GM21619 (cell line): Measurements from ENCODE around the gene PPA2.

Experiments
- ATAC-seq: cut with Tn5 transposase; IDR thresholded peaks from one replicate; pipeline ENCODE4 v1.9.1; 2021; ENCODE audit not compliant: unreplicated experiment

Gene PPA2

GRCh38 chr4:105400901-105401677, 72.8 kb downstream of the PPA2 start:
- no peak for ATAC-seq

GRCh38 chr4:105399532-105400161, 74.2 kb downstream of the PPA2 start:
- no peak for ATAC-seq

DNA sequence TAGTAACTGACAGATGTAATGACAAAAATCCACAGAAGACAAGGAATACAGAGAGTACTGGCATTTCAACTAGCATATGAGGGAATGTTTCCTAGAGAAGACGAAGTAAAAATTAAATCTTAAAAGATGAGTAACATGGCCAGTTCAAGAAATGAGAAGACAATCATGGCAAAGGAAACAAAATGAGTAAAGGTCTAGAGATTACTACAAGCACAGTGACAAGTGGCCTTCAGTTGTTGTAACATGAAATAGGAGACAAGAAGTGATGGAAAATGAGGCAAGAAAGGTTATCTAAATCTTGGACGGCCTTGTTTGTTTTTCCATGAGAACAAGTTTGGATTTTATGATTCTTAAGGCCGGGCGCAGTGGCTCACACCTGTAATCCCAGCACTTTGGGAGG, 81.0 kb downstream of the PPA2 start:
- no peak for ATAC-seq

DNA sequence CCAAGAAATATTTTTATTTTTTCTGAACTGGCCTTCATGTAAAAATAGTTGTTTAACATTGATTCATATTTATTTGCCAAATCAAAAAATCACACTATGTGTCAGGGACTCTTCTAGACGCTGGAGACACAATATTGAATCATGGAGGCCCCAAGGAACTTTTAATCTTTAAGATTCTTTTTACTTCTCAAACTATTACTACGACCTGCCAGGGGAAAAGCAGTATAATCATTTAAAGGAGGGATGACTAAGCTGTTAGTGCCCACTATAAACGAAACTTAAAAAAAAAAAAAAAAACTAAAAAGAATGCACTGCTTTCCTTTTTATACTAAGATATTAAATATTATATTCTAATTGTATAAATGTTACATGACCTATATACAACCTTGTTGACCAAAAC, 84.7 kb downstream of the PPA2 start:
- ATAC-seq, result no peak

DNA sequence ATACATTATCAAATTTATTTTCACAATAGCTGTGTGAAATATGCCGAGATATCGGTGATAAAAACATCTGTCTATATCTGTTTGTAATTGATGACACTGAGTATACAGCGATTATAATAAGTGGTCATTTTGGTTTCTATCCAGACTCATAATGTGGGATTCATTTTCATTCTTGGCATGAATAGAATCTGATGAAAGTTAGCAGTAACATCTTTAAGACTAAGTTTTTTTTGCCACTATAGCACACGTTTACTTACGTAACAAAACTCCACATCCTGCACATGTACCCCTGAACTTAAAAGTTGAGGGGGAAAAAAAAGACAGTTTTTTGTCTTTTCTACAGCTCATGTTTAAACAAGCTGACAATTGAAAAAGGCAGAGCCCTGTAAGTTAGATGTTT, 86.4 kb downstream of the PPA2 start:
- no peak for ATAC-seq

GRCh38 chr4:105386012-105386411, 87.8 kb downstream of the PPA2 start:
- ATAC-seq, result no peak

DNA sequence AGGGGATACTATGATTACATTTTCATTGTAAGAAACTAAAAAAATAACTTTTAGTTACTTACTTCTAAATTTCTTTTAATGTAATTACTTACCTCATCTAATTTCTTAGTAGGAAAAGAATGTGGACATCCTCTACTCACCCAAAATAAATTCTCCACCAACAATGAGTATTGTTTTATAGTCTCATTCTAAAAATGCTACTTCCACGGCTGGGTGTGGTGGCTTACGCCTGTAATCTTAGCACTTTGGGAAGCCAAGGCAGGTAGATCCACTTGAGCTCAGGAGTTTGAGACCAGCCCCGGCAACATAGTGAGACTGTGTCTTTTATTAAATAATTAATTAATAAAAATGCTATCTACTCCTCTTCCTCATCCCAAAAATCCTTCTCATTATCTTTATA, 99.8 kb downstream of the PPA2 start:
- no peak for ATAC-seq

GRCh38 chr4:105373324-105373723, 100.5 kb downstream of the PPA2 start:
- no peak for ATAC-seq

- ATAC-seq, result no peak
These were observed 103.9 kb downstream of the PPA2 start for GRCh38 chr4:105369988-105370387.

DNA sequence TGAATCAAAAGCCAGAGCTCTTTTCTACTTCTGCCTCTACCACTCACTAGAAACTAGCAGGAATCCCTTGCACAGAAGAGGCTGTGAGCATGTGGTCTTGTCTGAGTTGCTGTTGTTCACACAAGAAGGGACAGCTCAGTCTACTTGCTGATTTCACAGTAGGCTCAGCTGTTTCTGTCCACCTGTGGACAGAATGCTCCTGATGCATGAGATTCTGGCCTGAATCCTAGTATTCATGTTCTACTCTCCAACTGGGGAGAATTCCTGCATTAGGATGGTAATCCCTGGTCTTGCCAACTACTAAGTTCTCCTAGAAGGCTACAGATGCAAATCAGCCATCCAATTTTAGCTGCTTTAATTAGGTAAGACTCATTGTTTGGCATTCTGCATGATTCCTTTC, 112.8 kb downstream of the PPA2 start:
- no peak for ATAC-seq

- no peak for ATAC-seq
These were observed 116.4 kb downstream of the PPA2 start for GRCh38 chr4:105357258-105357980.

DNA sequence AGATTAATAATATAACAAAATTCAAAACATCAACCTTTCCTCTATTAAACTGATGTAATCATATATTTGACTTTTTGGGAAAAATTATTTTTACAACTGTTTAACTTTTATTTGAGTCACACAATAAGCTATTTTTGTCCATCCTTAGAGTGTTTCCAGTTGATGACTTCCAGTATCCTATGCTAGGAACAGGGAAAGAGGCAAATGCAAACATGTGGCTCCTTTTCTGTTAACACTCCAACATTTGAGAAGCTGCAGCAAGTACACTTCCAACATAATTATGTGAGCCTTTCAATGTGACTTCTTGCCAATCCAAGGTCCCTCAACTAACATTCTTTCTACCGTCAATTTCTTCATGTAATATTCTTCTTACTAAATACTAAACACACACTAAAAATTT, 117.7 kb downstream of the PPA2 start:
- ATAC-seq, result no peak

DNA sequence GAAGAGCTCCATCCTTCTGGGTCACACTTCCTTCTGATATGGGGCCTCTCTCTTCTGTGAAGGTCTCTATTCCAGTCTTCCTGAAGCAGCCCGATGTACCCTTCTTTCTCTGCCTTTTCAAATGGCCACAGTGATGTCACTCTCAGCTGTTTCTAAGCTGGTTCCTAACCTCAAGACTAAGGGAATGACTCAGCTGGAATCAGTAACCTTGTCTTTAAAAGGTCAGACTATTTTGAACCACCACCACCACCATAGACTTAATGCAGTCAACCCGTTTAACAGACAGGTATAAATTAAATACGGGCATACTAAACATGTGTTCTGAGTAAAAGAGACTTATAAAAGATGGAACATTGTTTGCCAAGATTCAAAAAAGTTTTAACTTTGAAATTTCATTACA, 121.0 kb downstream of the PPA2 start:
- peak; percentile 74 for ATAC-seq

DNA sequence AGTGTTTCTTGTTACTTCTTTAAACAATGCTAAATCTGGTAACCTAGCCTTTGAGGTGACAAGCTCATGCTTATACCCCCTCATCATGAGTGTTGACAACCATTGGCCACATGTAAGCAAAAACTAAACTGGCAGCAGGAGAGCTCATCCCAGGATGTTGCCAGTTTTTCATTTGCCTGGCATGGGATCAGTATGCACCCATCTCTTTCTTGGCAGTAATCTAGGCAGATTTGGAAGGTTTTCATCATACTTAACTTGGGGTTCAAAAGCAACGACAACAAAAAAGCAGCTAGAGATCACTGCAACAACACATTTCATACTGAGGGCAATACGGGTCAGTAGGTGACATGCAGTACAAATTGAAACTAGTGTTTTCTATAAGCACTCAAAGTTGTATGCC, 122.0 kb downstream of the PPA2 start:
- ATAC-seq, result no peak

GRCh38 chr4:105350859-105351490, 122.9 kb downstream of the PPA2 start:
- no peak for ATAC-seq

- ATAC-seq, result no peak
These were observed 125.1 kb downstream of the PPA2 start for GRCh38 chr4:105348719-105349118.

DNA sequence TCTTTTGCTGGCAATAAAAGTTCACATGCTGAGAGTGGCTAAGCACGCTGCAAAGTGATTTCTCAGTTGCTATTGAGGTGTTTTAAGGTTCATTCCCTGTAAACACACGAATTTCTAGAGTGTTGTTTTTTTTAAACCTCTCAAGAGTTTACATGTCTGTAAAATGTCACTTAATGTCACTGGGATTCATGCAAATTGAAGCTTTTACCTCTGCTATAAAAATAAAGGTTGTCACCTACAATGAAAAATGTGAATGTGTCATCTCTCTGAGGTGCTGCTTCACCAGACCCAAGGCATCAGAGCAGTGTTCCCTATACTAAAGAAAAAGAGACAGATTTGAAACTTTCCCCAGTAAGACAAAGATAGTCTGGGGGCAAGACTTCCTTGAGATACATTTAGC, 127.0 kb downstream of the PPA2 start:
- no peak for ATAC-seq

DNA sequence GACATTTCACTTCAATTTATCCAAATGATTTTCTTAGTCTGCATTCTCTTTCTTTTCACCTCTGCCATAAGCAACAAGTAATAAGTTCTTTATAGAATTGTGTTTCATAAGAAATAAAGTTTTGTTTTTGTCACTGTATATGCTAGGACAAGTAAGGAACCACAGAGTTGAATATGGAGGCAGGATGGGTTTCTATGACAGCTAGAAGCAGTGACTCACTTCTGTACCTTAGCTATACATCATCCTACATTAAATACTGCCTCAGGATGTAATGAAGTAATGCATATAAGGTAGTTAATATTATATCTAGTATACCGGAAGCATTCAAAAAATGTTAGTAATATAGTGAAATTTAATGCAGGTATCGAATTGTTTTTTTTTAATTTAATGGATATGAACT, 128.0 kb downstream of the PPA2 start:
- ATAC-seq, result no peak

- ATAC-seq, result no peak
These were observed 128.5 kb downstream of the PPA2 start for GRCh38 chr4:105345358-105345757.

DNA sequence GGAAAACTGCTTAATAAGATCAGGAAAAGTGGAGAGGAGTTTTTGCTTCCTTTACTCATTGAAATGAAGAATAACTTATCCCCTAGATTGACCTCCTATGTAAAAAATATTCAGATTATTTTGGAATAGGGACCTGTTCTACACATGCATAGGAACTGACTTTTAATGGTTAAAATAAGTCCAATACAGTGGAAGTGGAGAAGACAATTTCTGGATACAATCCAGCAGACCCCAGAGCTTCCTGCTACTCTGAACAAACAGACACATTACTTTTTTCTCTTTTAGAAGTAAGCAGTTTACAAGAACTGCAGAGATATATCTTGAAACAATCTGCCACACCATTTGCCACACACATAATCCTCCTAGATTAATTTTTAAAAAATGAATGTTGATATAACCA, 129.7 kb downstream of the PPA2 start:
- no peak for ATAC-seq

- ATAC-seq, result no peak
These were observed 130.5 kb downstream of the PPA2 start for GRCh38 chr4:105343146-105343931.
